Ascending aorta (tissue), 2 donors: ENCODE results near the gene LMX1B. TPM values are rescaled to one million over a fixed set of nuclear protein-coding genes. Genes with fewer than 3 reads are reported as not detected.
"Not testable (repeated sequence)": the region's sequence is repeated elsewhere in the genome, so short reads cannot be mapped to it uniquely, and the experiment has no call there.

Source experiments
- DNase-seq, 2 donors: peaks; one replicate each; pipeline ENCODE4 v3.0.0-alpha.2; 2019; ENCODE audit warnings: low spot score in 2 of 2
- H3K27ac ChIP-seq, 2 donors: fragments of 200-600 bp; sonication (generic); one replicate each; pipeline ENCODE4 v1.5.1; 2016 to 2017; ENCODE audit warnings: mild to moderate bottlenecking in 1 of 2
- H3K27me3 ChIP-seq: fragments of 200-600 bp; sonication (generic); one replicate; pipeline ENCODE4 v1.5.1; 2017
- H3K36me3 ChIP-seq, 2 donors: fragments of 200-600 bp; sonication (generic); one replicate each; pipeline ENCODE4 v1.5.1; 2016
- H3K4me1 ChIP-seq, 2 donors: fragments of 200-600 bp; sonication (generic); one replicate each; pipeline ENCODE4 v1.5.1; 2016 to 2017; ENCODE audit warnings: mild to moderate bottlenecking in 1 of 2
- H3K4me3 ChIP-seq, 2 donors: fragments of 200-600 bp; sonication (generic); one replicate each; pipeline ENCODE4 v1.5.1; 2016 to 2017; ENCODE audit warnings: mild to moderate bottlenecking in 1 of 2
- H3K9me3 ChIP-seq, 2 donors: fragments of 200-600 bp; sonication (generic); one replicate each; pipeline ENCODE4 v1.5.1; 2016
- intact Hi-C: fragments of 100-400 bp; cut with DNase I; formaldehyde crosslinking; loops from one replicate; pipeline ENCODE4 v1.15.1; 2023
- total RNA-seq: library from RNA; depleted of rRNA; stranded (reverse); fragments of >200 nt; gene quantifications from one replicate; pipeline ENCODE4 v1.1.0, GENCODE V29; 2016
- TF ChIP-seq, protein P1 (sequence below), 3 experiments: fragments of 200-600 bp in 2 of 3; fragments of 450-650 bp in 1 of 3; sonication (generic) in 2 of 3; IDR thresholded peaks; one replicate each; pipeline ENCODE4 v1.5.1; 2016 to 2019; ENCODE audit warnings: antibody characterized with exemption in 3 of 3, mild to moderate bottlenecking in 1 of 3, moderate library complexity in 1 of 3

Gene LMX1B
- total RNA-seq, 1 donor from 2014 or later = 1.9 TPM

DNA sequence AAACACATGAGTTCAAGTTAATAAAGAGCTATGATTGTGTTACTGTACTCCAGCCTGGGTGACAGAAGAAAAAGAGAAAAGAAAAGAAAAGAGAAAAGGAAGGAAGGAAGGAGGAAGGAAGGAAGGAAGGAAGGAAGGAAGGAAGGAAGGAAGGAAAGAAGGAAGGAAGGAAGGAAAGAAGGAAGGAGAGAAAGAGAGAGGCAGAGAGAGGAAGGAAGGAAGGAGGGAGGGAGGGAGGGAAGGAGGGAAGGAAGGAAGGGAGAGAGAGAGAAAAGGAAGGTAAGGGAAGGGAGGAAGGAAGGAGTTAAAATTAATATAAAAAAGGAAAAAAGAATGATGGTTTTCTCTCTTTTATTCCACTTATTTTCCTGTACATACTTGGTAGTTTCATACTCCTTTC, 101.7 kb downstream of the LMX1B start:
- no peak for DNase-seq
- TF ChIP-seq, protein P1, sequence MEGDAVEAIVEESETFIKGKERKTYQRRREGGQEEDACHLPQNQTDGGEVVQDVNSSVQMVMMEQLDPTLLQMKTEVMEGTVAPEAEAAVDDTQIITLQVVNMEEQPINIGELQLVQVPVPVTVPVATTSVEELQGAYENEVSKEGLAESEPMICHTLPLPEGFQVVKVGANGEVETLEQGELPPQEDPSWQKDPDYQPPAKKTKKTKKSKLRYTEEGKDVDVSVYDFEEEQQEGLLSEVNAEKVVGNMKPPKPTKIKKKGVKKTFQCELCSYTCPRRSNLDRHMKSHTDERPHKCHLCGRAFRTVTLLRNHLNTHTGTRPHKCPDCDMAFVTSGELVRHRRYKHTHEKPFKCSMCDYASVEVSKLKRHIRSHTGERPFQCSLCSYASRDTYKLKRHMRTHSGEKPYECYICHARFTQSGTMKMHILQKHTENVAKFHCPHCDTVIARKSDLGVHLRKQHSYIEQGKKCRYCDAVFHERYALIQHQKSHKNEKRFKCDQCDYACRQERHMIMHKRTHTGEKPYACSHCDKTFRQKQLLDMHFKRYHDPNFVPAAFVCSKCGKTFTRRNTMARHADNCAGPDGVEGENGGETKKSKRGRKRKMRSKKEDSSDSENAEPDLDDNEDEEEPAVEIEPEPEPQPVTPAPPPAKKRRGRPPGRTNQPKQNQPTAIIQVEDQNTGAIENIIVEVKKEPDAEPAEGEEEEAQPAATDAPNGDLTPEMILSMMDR (IDR thresholded peaks at IDR 0.05) = no peak
- H3K27ac ChIP-seq = no peak overlapping the region
- H3K36me3 ChIP-seq = no peaks in the 10 kb centered on the region
- no peak overlapping the region for H3K4me3 ChIP-seq
- H3K9me3 ChIP-seq = no peaks in the 10 kb centered on the region
- no peaks in the 10 kb centered on the region for H3K27me3 ChIP-seq
- H3K4me1 ChIP-seq = no peaks in the 10 kb centered on the region
- intact Hi-C loops = no loop called here

DNA sequence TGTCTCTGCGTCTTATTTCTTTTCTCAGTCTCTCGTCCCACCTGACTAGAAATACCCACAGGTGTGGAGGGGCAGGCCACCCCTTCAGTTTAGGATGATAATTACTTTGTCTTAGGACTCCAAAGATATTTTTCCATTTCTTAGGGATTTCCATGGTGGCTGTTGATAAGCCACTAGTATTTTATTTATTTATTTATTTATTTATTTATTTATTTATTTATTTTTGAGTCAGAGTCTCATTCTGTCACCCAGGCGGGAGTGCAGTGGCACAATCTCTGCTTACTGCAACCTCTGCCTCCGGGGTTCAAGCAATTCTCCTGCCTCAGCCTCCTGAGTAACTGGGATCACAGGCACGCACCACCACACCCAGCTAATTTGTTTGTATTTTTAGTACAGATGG, 103.7 kb downstream of the LMX1B start:
- H3K27ac ChIP-seq, H3K4me3 ChIP-seq: not testable (repeated sequence)

DNA sequence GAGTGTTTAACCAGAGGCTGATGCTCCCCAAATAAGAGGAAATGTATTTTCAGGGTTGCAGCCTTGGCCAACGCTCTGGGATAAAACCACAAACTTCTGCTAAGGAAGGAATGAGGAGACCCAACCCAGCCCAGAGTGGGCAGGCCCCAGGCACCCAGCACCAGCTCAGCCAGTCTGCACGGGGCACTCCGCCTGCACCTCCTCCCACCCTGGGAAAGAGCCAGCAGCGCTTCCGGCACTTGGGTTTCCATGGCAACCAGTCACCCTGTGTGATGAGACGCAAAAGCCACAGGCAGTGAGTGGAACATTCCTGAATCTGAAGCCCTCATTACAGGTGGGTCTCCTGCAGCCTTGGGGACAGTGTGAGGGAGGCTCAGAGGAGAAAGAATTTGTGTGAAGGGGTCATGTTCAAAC, 105.9 kb downstream of the LMX1B start:
- intact Hi-C loops = no loop called here
- TF ChIP-seq, protein P1 (IDR thresholded peaks at IDR 0.05) = no peak
- no peaks in the 10 kb centered on the region for H3K4me1 ChIP-seq
- no peak overlapping the region for H3K4me3 ChIP-seq
- no peak overlapping the region for H3K27ac ChIP-seq
- peak; percentile 46 to 86 for DNase-seq
- no peaks in the 10 kb centered on the region for H3K36me3 ChIP-seq
- H3K27me3 ChIP-seq = peaks cover 8% of the 10 kb centered on the region
- H3K9me3 ChIP-seq = no peaks in the 10 kb centered on the region

More for the DNA sequence above, 103.7 kb downstream of the LMX1B start:
- H3K36me3 ChIP-seq, H3K4me1 ChIP-seq, intact Hi-C loops, H3K9me3 ChIP-seq, H3K27me3 ChIP-seq, DNase-seq: not testable (repeated sequence)

DNA sequence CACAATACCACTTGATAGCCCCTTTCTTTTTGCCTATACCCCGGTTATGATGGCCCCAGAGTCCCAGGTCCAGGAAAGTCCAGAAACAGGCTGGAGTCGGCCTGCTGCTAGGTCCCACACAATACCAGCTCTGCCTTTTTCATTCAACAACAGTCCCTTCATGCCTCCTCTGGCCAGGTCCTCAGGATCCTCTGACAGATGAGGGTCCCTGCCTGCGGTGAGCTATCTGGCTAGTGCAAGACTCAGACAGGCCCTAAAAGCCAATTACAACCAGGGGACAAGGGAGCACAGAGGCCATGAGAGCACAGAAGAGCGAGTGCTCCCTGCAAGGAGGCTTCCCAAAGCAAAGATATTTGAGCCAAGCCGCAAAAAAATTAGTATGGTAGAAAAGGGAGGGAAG, 106.3 kb downstream of the LMX1B start:
- Histone ChIP-seq H3K4me1 (no peaks in the 10 kb centered on the region), H3K27me3 (peaks cover 8% of the 10 kb centered on the region), H3K4me3 (no peak overlapping the region), H3K9me3 (no peaks in the 10 kb centered on the region), H3K36me3 (no peaks in the 10 kb centered on the region), H3K27ac (no peak overlapping the region)
- intact Hi-C loops = no loop called here
- TF ChIP-seq, protein P1 (IDR thresholded peaks at IDR 0.05) = no peak
- no peak for DNase-seq

DNA sequence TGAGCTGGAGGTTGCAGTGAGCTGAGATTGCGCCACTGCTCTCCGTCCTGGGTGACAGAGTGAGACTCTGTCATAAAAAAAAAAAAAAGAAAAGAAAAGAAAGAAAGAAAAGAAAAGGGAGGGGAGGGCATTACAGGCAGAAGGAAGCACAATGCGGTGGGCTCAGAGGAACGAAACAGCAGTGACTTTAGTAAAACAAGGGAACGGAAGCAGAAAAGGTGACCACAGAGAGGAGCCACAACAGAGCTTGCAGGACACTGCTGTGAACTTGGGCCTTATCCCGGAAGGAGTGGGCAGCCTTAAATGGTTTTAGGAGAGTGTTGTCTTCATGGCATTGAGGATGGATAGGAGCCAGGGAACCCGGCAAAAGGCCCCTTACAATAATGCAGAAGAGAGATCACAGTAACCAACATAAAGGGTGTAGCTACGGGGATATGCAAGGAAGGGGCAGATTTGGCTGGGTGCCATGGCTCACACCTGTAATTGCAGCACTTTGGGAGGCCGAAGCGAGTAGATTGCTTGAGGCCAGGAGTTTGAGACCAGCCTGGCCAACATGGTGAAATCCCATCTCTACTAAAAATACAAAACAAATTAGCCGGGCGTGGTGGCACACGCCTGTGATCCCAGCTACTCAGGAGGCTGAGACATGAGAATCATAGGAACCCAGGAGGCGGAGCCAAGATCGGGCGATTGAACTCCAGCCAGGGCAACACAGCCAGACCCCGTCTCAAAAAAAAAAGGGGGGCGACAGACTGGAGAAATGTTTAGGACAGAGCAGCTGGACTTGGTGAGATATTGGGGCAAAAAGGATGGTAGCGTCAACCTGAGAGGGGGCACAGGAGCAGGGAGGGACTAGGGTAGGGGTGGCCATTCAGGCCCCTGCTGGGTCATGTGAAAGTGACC, 107.2 kb downstream of the LMX1B start:
- H3K4me3 ChIP-seq = no peak overlapping the region
- intact Hi-C loops = no loop called here
- H3K36me3 ChIP-seq = no peaks in the 10 kb centered on the region
- no peak for DNase-seq
- no peaks in the 10 kb centered on the region for H3K9me3 ChIP-seq
- H3K27me3 ChIP-seq = peaks cover 8% of the 10 kb centered on the region
- H3K27ac ChIP-seq = no peak overlapping the region
- H3K4me1 ChIP-seq = no peaks in the 10 kb centered on the region
- TF ChIP-seq, protein P1 (IDR thresholded peaks at IDR 0.05) = no peak

DNA sequence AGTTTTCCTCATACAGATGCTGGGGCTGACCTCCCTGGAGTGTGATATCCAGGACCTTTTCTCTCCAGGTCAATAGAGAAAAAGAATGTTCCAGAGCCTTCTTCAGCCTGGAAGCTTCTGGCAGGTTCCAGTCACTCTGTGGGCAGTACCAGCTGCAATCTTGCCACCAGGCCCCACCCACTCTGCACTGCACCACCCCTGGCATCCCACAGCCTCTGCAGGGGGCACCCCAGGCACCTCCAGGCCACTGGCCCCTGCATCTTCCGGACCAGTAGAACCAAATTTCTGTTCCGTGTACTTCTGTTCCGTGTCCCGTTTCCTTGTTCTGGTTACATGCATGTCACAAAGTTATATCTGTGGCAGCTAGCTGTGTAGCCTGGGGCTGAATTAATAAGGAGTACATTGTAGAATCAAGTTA, 107.8 kb downstream of the LMX1B start:
- no peaks in the 10 kb centered on the region for H3K36me3 ChIP-seq
- H3K4me1 ChIP-seq = no peaks in the 10 kb centered on the region
- H3K27me3 ChIP-seq = peaks cover 8% of the 10 kb centered on the region
- no peak overlapping the region for H3K27ac ChIP-seq
- no peaks in the 10 kb centered on the region for H3K9me3 ChIP-seq
- TF ChIP-seq, protein P1 (IDR thresholded peaks at IDR 0.05) = no peak
- no peak for DNase-seq
- no peak overlapping the region for H3K4me3 ChIP-seq
- intact Hi-C loops = no loop called here
